CD14-positive monocyte (primary cell): Measurements from ENCODE around the gene ICAM3. TPM values are rescaled to one million over a fixed set of nuclear protein-coding genes. Genes with fewer than 3 reads are reported as not detected.

ENCODE experiments used
- DNase-seq, 3 donors: peaks; one replicate each; pipeline ENCODE4 v3.0.0-alpha.2; 2011 to 2022
- H2AFZ ChIP-seq: 2 replicates; pipeline ENCODE4 v1.6.0; 2012; ENCODE audit warnings: mild to moderate bottlenecking, low read depth, low read length, inconsistent platforms; ENCODE audit not compliant: insufficient read depth, poor library complexity, severe bottlenecking
- H3K27ac ChIP-seq, 2 donors: 1 replicate in 1 of 2; 2 replicates in 1 of 2; pipeline ENCODE4 v1.5.1; 2012 to 2013; ENCODE audit warnings: low read length in 2 of 2, control low read depth in 1 of 2, inconsistent platforms in 1 of 2, low read depth in 1 of 2, mild to moderate bottlenecking in 1 of 2
- H3K27me3 ChIP-seq, 2 donors: one replicate each; pipeline versions ENCODE4 v1.6.0 to v1.6.1; 2011 to 2013; ENCODE audit warnings: low read length in 2 of 2; ENCODE audit not compliant: control insufficient read depth in 2 of 2, insufficient read depth in 2 of 2
- H3K36me3 ChIP-seq, 2 donors: replicated peaks in 1 of 2; 1 replicate in 1 of 2; 2 replicates in 1 of 2; pipeline versions ENCODE4 v1.5.1 to v1.6.1; 2012 to 2013; ENCODE audit warnings: low read length in 2 of 2, control low read depth in 1 of 2, inconsistent platforms in 1 of 2, mild to moderate bottlenecking in 1 of 2; ENCODE audit not compliant: insufficient read depth in 2 of 2, control insufficient read depth in 1 of 2
- H3K4me1 ChIP-seq, 2 donors: 1 replicate in 1 of 2; 2 replicates in 1 of 2; pipeline versions ENCODE4 v1.5.1 to v1.6.1; 2012 to 2013; ENCODE audit warnings: low read length in 2 of 2, control low read depth in 1 of 2, inconsistent platforms in 1 of 2, mild to moderate bottlenecking in 1 of 2, moderate library complexity in 1 of 2; ENCODE audit not compliant: insufficient read depth in 2 of 2, control insufficient read depth in 1 of 2
- H3K4me2 ChIP-seq: replicated peaks from 2 replicates; pipeline ENCODE3; 2012; ENCODE audit warnings: low read length, moderate library complexity, mild to moderate bottlenecking; ENCODE audit not compliant: poor library complexity, severe bottlenecking; ENCODE audit errors: extremely low read depth
- H3K4me3 ChIP-seq, 3 experiments: fragments of 200-600 bp in 1 of 3; sonication (generic) in 1 of 3; replicated peaks in 1 of 3; 1 replicate in 2 of 3; 2 replicates in 1 of 3; pipeline ENCODE4 v1.5.1; 2011 to 2013; ENCODE audit warnings: low read length in 3 of 3, mild to moderate bottlenecking in 3 of 3, control low read depth in 2 of 3, low read depth in 2 of 3, inconsistent platforms in 1 of 3, moderate library complexity in 1 of 3
- H3K79me2 ChIP-seq: 2 replicates; pipeline ENCODE4 v1.6.0; 2012; ENCODE audit warnings: mild to moderate bottlenecking, control low read depth, inconsistent platforms, low read length, moderate library complexity; ENCODE audit not compliant: insufficient read depth
- H3K9ac ChIP-seq: 2 replicates; pipeline ENCODE4 v1.6.0; 2017; ENCODE audit warnings: low read length, mild to moderate bottlenecking; ENCODE audit not compliant: insufficient read depth, poor library complexity, severe bottlenecking
- H3K9me3 ChIP-seq, 2 donors: replicated peaks in 1 of 2; 1 replicate in 1 of 2; 2 replicates in 1 of 2; pipeline versions ENCODE4 v1.5.1 to v1.6.1; 2012 to 2013; ENCODE audit warnings: low read length in 2 of 2, control low read depth in 1 of 2; ENCODE audit not compliant: control insufficient read depth in 1 of 2, insufficient read depth in 1 of 2
- H4K20me1 ChIP-seq: 2 replicates; pipeline ENCODE4 v1.6.0; 2012; ENCODE audit warnings: mild to moderate bottlenecking, low read length, control low read depth, moderate library complexity; ENCODE audit not compliant: insufficient read depth
- H3K27ac Mint-ChIP-seq, 7 donors: one replicate each; pipeline ENCODE4 v1.8.0; 2020; ENCODE audit warnings: mild to moderate bottlenecking in 7 of 7, mixed read lengths in 7 of 7, moderate library complexity in 6 of 7, inconsistent platforms in 2 of 7
- H3K27me3 Mint-ChIP-seq, 3 donors: one replicate each; pipeline ENCODE4 v1.8.0; 2021 to 2022; ENCODE audit warnings: low read depth in 3 of 3, mild to moderate bottlenecking in 3 of 3, mixed read lengths in 3 of 3, moderate library complexity in 3 of 3, inconsistent platforms in 1 of 3
- H3K36me3 Mint-ChIP-seq, 2 donors: one replicate each; pipeline ENCODE4 v1.8.0; 2020; ENCODE audit warnings: mixed read lengths in 2 of 2, inconsistent platforms in 1 of 2, mild to moderate bottlenecking in 1 of 2
- H3K4me1 Mint-ChIP-seq: one replicate; pipeline ENCODE4 v1.8.0; 2020; ENCODE audit warnings: mild to moderate bottlenecking, mixed read lengths
- H3K4me3 Mint-ChIP-seq, 2 donors: one replicate each; pipeline ENCODE4 v1.8.0; 2020; ENCODE audit warnings: mild to moderate bottlenecking in 2 of 2, mixed read lengths in 2 of 2, moderate library complexity in 1 of 2
- H3K9me3 Mint-ChIP-seq, 7 donors: one replicate each; pipeline ENCODE4 v1.8.0; 2020 to 2022; ENCODE audit warnings: mixed read lengths in 7 of 7, mild to moderate bottlenecking in 6 of 7, moderate library complexity in 6 of 7, inconsistent platforms in 2 of 7
- WGBS: methylation state at CpG from one replicate; pipeline ENCODE4 v1.1.5; 2013; ENCODE audit warnings: missing lambda C conversion rate; ENCODE audit not compliant: insufficient coverage; 5-methylcytosine and 5-hydroxymethylcytosine counted together
- intact Hi-C, 2 donors: fragments of 100-400 bp; cut with micrococcal nuclease; formaldehyde crosslinking; loops; one replicate each; pipeline versions ENCODE4 v1.15.0 to v1.15.1; 2023
- polyA plus RNA-seq, 3 donors: library from polyadenylated mRNA; depleted of rRNA in 1 of 3; unstranded in 2 of 3; stranded (reverse) in 1 of 3; fragments of 300-500 nt in 2 of 3; fragments of >200 nt in 1 of 3; fragmentation: Illumina TruSeq in 2 of 3; gene quantifications; 1 replicate in 2 of 3; 2 replicates in 1 of 3; pipeline ENCODE4 v1.2.3, GENCODE V29; 2012 to 2021
- TF ChIP-seq, protein P1 (sequence below): fragments of 200-600 bp; IDR thresholded peaks from one replicate; pipeline ENCODE4 v1.8.0; 2022; ENCODE audit warnings: antibody characterized with exemption, mild to moderate bottlenecking

Gene ICAM3
- polyA plus RNA-seq, 3 donors, result 189 to 234 (median 198) TPM

DNA sequence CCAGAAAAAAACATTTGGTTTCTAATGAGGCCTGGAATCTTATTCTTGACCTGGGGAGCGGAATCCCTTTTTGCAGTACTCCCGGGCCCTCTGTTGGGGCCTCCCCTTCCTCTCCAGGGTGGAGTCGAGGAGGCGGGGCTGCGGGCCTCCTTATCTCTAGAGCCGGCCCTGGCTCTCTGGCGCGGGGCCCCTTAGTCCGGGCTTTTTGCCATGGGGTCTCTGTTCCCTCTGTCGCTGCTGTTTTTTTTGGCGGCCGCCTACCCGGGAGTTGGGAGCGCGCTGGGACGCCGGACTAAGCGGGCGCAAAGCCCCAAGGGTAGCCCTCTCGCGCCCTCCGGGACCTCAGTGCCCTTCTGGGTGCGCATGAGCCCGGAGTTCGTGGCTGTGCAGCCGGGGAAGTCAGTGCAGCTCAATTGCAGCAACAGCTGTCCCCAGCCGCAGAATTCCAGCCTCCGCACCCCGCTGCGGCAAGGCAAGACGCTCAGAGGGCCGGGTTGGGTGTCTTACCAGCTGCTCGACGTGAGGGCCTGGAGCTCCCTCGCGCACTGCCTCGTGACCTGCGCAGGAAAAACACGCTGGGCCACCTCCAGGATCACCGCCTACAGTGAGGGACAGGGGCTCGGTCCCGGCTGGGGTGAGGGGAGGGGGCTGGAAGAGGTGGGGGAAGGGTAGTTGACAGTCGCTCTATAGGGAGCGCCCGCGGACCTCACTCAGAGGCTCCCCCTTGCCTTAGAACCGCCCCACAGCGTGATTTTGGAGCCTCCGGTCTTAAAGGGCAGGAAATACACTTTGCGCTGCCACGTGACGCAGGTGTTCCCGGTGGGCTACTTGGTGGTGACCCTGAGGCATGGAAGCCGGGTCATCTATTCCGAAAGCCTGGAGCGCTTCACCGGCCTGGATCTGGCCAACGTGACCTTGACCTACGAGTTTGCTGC, 52.4 kb downstream of the ICAM3 start, which contains the start of gene ICAM4:
Gene ICAM4, plus strand, starts transcription at position 153 of the 935 bp plus-strand sequence. Its CDS starts 58 bp downstream, at position 211.
- Mint-ChIP-seq H3K27me3 (peaks cover 36 to 53% (median 48%) of the 10 kb centered on the region in 3 donors), H3K4me1 (peaks cover 68% of the 10 kb centered on the region), H3K9me3 (peaks cover 0 to 31% (median 17%) of the 10 kb centered on the region in 7 donors), H3K4me3 (peak within 1 kb of the TSS; percentile 71 to 91), H3K36me3 (peaks cover 50 to 51% of the 10 kb centered on the region in 2 donors), H3K27ac (peak within 1 kb of the TSS; percentile 37 to 83 (median 64))
- H3K36me3 ChIP-seq, result peaks cover 36 to 40% of the 10 kb centered on the region in 2 donors
- H3K4me1 ChIP-seq, result peaks cover 69 to 75% of the 10 kb centered on the region in 2 donors
- WGBS, result 1% methylated on average over 54 of the region's 59 CpGs
- peaks cover 55% of the 10 kb centered on the region for H4K20me1 ChIP-seq
- H3K4me3 ChIP-seq, result peak within 1 kb of the TSS; percentile 32 to 74 (median 55)
- DNase-seq, result peak in 2 of 3 donors; percentile 18 to 53
- peak within 1 kb of the TSS; percentile 33 for H3K9ac ChIP-seq
- H3K9me3 ChIP-seq, result peaks cover 0 to 4% of the 10 kb centered on the region in 2 donors
- peaks cover 20 to 47% of the 10 kb centered on the region in 2 donors for H3K27me3 ChIP-seq
- TF ChIP-seq, protein P1, sequence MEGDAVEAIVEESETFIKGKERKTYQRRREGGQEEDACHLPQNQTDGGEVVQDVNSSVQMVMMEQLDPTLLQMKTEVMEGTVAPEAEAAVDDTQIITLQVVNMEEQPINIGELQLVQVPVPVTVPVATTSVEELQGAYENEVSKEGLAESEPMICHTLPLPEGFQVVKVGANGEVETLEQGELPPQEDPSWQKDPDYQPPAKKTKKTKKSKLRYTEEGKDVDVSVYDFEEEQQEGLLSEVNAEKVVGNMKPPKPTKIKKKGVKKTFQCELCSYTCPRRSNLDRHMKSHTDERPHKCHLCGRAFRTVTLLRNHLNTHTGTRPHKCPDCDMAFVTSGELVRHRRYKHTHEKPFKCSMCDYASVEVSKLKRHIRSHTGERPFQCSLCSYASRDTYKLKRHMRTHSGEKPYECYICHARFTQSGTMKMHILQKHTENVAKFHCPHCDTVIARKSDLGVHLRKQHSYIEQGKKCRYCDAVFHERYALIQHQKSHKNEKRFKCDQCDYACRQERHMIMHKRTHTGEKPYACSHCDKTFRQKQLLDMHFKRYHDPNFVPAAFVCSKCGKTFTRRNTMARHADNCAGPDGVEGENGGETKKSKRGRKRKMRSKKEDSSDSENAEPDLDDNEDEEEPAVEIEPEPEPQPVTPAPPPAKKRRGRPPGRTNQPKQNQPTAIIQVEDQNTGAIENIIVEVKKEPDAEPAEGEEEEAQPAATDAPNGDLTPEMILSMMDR, result no peak
- intact Hi-C loops, result no loop called here
- no peaks in the 10 kb centered on the region for H3K79me2 ChIP-seq
- peak within 1 kb of the TSS; percentile 67 for H2AFZ ChIP-seq
- H3K27ac ChIP-seq, result peak within 1 kb of the TSS; percentile 18 to 51
- H3K4me2 ChIP-seq, result peak within 1 kb of the TSS; percentile 78

DNA sequence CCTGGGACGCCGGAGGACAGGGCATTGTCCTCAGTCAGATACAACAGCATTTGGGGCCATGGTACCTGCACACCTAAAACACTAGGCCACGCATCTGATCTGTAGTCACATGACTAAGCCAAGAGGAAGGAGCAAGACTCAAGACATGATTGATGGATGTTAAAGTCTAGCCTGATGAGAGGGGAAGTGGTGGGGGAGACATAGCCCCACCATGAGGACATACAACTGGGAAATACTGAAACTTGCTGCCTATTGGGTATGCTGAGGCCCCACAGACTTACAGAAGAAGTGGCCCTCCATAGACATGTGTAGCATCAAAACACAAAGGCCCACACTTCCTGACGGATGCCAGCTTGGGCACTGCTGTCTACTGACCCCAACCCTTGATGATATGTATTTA, 54.0 kb downstream of the ICAM3 start:
- Histone ChIP-seq H3K79me2 (no peaks in the 10 kb centered on the region), H3K36me3 (peaks cover 43 to 54% of the 10 kb centered on the region in 2 donors), H3K9ac (no peak overlapping the region), H3K4me3 (no peak overlapping the region), H3K27me3 (peaks cover 9 to 30% of the 10 kb centered on the region in 2 donors), H3K27ac (no peak overlapping the region), H3K9me3 (no peaks in the 10 kb centered on the region), H4K20me1 (peaks cover 67% of the 10 kb centered on the region), H2AFZ (no peak overlapping the region), H3K4me1 (peaks cover 52 to 58% of the 10 kb centered on the region in 2 donors), H3K4me2 (no peak overlapping the region)
- 0% methylated on average over 1 of the region's 4 CpGs for WGBS
- Mint-ChIP-seq H3K27me3 (peaks cover 26 to 36% (median 32%) of the 10 kb centered on the region in 3 donors), H3K4me1 (peaks cover 52% of the 10 kb centered on the region), H3K36me3 (peaks cover 59 to 66% of the 10 kb centered on the region in 2 donors), H3K4me3 (no peak overlapping the region), H3K27ac (peak overlapping the region in 3 of 7 donors; percentile 37 to 64 (median 40)), H3K9me3 (peaks cover 0 to 23% (median 10%) of the 10 kb centered on the region in 7 donors)
- intact Hi-C loops, result no loop called here
- DNase-seq, result peak in 1 of 3 donors; percentile 27
- TF ChIP-seq, protein P1, result no peak
